ENCODE data around the gene AGL.

Gene AGL

GRCh38 chr1:99849744-99850458 is at the start of gene AGL:
Gene AGL (plus strand): TSS chr1:99850361. CDS start chr1:99851043, 682 bp downstream.
- no peak for TF ChIP-seq CTCF (IDR thresholded peaks at IDR 0.05)
- H3K36me3 Mint-ChIP-seq (ENCODE audit: low read depth) = peaks cover 24% of the 10 kb centered on the region
- H3K4me1 Mint-ChIP-seq = peaks cover 53% of the 10 kb centered on the region
- H3K4me3 Mint-ChIP-seq = peak within 1 kb of the TSS; percentile 94
- peaks cover 6% of the 10 kb centered on the region for H3K9me3 Mint-ChIP-seq
- H3K27ac Mint-ChIP-seq = peak within 1 kb of the TSS; percentile 86
- DNase-seq = peak; percentile 83
- H3K27me3 Mint-ChIP-seq (ENCODE audit: low read depth, poor library complexity) = no peaks in the 10 kb centered on the region

GRCh38 chr1:99801584-99801983 is 48.6 kb upstream of the AGL start:
- no peaks in the 10 kb centered on the region for H3K36me3 Mint-ChIP-seq (ENCODE audit: low read depth)
- H3K27ac Mint-ChIP-seq = no peak overlapping the region
- DNase-seq = no peak
- no peak for TF ChIP-seq CTCF (IDR thresholded peaks at IDR 0.05)
- H3K27me3 Mint-ChIP-seq (ENCODE audit: low read depth, poor library complexity) = peaks cover 10% of the 10 kb centered on the region
- H3K9me3 Mint-ChIP-seq = no peaks in the 10 kb centered on the region
- H3K4me1 Mint-ChIP-seq = no peaks in the 10 kb centered on the region
- H3K4me3 Mint-ChIP-seq = no peak overlapping the region

- Mint-ChIP-seq H3K4me1 (peaks cover 4% of the 10 kb centered on the region), H3K9me3 (no peaks in the 10 kb centered on the region), H3K27me3 (ENCODE audit: low read depth, poor library complexity) (no peaks in the 10 kb centered on the region), H3K4me3 (no peak overlapping the region), H3K27ac (no peak overlapping the region), H3K36me3 (ENCODE audit: low read depth) (no peaks in the 10 kb centered on the region)
- DNase-seq = no peak
- no peak for TF ChIP-seq CTCF (IDR thresholded peaks at IDR 0.05)
Measured at GRCh38 chr1:99806882-99807281, 43.3 kb upstream of the AGL start.

- peak; percentile 40 for DNase-seq
- Mint-ChIP-seq H3K4me1 (peaks cover 4% of the 10 kb centered on the region), H3K36me3 (ENCODE audit: low read depth) (no peaks in the 10 kb centered on the region), H3K4me3 (no peak overlapping the region), H3K9me3 (no peaks in the 10 kb centered on the region), H3K27ac (no peak overlapping the region), H3K27me3 (ENCODE audit: low read depth, poor library complexity) (no peaks in the 10 kb centered on the region)
- TF ChIP-seq CTCF (IDR thresholded peaks at IDR 0.05) = peak; percentile 64
Measured at GRCh38 chr1:99808391-99809115, 41.6 kb upstream of the AGL start.

GRCh38 chr1:99811075-99811474 is 39.1 kb upstream of the AGL start:
- no peak for DNase-seq
- Mint-ChIP-seq H3K27me3 (ENCODE audit: low read depth, poor library complexity) (no peaks in the 10 kb centered on the region), H3K4me1 (peaks cover 4% of the 10 kb centered on the region), H3K36me3 (ENCODE audit: low read depth) (no peaks in the 10 kb centered on the region), H3K9me3 (no peaks in the 10 kb centered on the region), H3K4me3 (no peak overlapping the region), H3K27ac (no peak overlapping the region)
- TF ChIP-seq CTCF (IDR thresholded peaks at IDR 0.05) = no peak

All from nephron progenitor cell (in vitro differentiated cells).